HG02885 (cell line): ENCODE measurements around the gene EPPIN.
"Not testable (repeated sequence)": the region's sequence is repeated elsewhere in the genome, so short reads cannot be mapped to it uniquely, and the experiment has no call there.

Experiments
- ATAC-seq: cut with Tn5 transposase; IDR thresholded peaks from one replicate; pipeline ENCODE4 v1.9.1; 2021; ENCODE audit warnings: mild to moderate bottlenecking; ENCODE audit not compliant: unreplicated experiment, poor library complexity

The EPPIN gene

GRCh38 chr20:45547206-45547770, at the start of gene EPPIN:
EPPIN (minus strand) TSS chr20:45547401; CDS start chr20:45547357, 44 bp downstream.
- no peak for ATAC-seq

- ATAC-seq = no peak
Observed at GRCh38 chr20:45595235-45595634, 48.0 kb upstream of the EPPIN start.

DNA sequence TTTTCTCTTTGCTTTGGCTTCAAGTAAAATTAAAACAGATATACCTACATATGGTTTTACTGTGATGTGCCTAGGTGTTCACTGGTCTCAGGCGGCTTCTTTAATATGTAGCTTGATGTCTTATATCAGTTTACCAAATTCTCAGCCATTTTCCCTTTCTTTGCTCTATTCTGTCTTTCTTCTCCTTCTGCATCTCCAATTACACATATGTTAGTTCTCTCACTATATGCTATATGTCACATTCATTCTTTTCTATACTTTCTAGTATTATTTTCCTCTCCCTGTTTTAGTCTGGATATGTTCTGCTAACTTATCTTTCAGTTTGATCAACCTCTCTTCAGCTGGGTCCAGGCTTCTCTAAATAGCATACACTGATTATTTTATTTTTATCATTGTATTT, 46.3 kb upstream of the EPPIN start:
- ATAC-seq = no peak

DNA sequence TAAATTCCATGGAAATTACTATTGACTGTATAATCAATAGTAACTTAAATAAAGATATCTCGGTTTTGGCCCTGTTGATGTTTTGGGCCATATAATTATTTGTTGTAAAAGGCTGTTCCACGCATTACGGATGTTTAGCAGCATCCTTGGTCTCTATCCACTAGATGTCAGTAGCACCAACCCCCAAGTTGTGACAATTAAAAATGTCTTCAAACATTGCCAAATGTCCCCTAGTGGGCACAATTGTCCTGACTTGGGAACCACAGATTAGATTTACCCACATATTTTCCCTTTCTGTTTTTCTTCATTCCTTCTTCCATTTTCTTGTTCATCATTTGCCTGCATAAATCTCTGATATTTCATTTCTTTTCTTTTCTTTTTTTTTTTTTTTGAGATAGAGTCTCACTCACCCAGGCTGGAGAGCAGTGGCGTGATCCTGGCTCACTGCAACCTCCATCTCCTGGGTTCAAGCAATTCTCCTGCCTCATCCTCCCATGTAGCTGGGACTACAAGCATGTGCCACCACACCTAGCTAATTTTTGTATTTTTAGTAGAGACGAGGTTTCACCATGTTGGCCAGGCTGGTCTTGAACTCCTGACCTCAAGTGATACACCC, 45.5 kb upstream of the EPPIN start:
- no peak for ATAC-seq

GRCh38 chr20:45589725-45590124, 42.5 kb upstream of the EPPIN start:
- ATAC-seq = no peak

DNA sequence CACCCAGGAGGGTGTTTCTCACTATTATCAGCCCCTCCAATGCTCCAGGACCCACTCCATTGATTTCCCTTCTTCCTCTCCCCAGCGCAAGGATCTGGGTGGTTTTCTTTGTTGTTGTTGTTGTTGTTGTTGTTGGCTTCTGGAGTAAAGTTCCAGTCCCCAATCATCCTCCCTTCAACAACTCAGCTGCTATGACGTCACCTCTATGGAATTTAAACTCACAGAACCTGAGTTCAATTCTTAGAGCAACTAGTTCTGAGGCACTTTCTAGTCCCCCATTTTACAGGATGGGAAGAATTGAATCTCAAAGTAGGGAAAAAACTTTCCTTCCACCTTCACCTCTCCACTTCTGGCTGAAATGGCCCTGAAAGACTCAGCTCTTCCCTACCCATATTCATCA, 41.6 kb upstream of the EPPIN start:
- ATAC-seq = no peak

GRCh38 chr20:45585986-45586385, 38.8 kb upstream of the EPPIN start:
- not testable (repeated sequence) for ATAC-seq

DNA sequence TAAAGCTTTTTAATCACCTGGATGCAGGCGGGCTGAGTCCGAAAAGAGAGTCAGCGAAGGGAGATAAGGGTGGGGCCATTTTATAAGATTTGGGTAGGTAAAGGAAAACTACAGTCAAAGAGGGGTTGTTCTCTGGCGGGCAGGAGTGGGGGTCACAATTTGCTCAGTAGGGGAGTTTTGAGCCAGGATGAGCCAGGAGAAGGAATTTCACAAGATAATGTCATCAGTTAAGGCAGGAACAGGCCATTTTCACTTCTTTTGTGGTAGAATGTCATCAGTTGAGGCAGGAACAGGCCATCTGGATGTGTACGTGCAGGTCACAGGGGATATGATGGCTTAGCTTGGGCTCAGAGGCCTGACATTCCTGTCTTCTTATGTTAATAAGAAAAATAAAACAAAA, 37.1 kb upstream of the EPPIN start:
- not testable (repeated sequence) for ATAC-seq

DNA sequence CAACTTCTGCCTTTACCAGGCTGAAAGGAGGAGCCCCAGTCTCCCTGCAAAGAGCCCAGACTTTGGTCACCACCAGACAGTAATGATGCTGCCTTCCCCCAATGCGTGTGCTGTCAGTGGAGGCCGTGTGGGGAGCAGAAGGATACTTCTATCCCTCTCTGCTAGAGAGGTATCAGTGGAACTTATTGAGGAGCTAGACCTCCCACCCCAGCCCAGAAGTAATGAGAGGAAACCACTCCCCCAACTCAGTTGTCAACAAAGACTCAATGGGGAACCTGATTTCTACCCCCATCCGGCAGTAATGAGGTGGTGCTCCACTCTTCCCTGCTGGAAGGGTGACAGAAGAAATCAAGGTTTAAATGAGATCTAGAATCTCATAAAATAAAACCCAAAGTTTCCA, 36.3 kb upstream of the EPPIN start:
- no peak for ATAC-seq

DNA sequence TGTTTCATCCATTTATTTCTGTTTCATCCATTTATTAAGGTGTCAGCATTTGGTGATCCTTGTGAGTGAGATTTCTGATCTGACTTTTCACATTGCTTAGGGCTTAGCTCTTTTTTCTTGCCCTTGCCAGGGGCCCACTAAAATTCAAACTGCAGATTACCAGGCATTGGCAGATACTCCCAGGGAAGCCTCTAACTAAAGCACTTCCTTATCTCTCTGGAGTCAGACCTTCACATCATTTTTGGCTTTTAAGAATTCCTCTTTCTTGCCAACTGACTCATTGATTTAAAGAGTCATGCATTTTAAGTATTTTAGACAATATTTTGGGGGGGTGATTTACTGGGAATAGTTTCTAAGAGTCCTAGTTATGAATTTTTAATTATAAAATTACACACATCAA, 34.5 kb upstream of the EPPIN start:
- ATAC-seq = no peak

DNA sequence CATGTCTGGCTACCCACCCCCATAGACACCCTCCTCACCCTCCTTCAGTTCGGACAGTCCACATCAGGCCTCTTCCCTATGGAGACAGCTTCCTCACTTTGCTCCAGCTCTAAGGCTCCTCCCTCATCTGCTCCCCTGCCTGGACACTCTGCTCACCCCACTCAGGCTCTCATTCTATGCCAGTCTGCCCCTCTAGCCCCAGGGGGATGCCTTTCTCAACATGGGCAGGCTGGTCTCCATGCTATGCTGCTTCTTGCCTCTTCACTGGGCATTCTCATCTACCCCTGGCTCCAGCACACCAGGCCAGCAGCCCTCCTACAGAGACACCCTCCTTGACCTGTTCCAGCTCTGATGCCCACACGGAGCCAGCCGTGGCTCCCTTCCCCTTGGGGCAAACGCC, 32.0 kb upstream of the EPPIN start, which contains the start of gene WFDC8:
Gene WFDC8 (minus strand): TSS at position 101 of the 400 bp plus-strand sequence. CDS start 37 bp downstream, at position 64.
- no peak for ATAC-seq

- ATAC-seq = no peak
Observed at GRCh38 chr20:45578231-45578630, 31.0 kb upstream of the EPPIN start.

DNA sequence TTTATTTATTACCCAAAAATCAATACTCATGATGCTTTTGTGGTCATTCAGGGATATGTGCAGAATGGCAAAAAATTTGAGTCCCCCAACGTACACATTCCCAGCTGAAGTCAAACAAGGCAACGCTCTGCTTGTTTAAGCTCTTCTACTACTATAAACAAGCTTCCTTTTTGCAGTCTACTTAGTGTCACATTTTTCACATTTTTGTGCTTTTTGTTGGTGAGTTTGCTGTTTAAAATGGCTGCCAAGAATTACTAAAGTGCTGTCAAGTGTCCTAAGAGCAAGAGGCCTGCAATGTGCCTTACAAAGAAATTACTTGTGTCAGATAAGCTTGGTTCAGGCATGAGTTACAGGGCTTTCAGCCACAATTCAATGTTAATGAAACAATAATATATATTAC, 29.8 kb upstream of the EPPIN start:
- ATAC-seq = no peak

DNA sequence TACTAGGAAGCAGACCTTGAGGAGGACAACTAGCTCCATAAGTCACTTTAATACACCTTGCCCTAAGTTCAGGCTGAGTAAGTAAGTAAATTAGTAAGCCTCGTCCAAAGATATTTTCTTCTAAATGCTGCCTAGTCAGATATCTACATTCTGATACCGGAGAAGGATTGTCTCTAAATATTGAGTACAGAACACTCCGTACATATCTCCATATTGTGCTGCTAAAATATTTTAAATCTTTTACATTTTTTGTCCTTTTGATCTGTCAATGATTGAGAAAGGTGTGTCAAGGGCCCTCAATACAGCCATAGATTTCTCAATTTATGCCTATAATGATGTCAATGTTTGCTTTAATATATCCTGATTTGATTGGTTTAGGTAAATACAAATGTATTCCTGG, 28.7 kb upstream of the EPPIN start:
- ATAC-seq = no peak

DNA sequence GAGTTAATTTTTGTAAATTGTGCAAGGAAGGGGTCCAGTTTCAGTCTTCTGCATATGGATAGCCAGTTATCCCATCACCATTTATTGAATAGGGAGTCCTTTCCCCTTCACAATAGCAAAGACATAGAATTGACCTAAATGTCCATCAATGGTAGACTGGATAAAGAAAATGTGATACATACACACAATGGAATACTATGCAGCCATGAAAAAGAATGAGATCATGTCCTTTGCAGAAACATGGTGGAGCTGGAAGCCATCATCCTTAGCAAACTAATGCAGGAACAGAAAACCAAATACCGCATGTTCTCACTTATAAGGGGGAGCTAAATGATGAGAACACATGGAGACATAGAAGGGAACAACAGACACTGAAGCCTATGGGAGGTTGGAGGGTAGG, 22.4 kb upstream of the EPPIN start:
- not testable (repeated sequence) for ATAC-seq

GRCh38 chr20:45564760-45565276, 17.6 kb upstream of the EPPIN start:
- ATAC-seq = no peak

DNA sequence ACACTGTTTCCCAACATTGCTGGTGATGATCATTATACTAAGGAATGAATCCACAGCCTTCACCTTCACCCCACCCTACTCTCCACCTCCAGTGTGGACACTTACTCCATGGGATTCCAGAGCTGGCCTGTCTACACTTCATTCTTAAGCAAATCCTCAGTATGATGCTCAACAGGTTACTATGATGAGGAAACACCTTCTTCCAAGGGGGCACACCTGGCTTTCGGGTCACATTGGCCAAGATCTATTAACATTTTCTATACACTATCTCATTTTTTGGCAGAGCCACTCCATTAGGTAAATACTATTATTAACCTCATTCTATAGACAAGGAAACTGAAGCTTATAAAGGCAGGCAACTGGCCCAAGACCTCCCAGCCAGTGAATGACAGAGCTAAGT, 8.0 kb upstream of the EPPIN start:
- ATAC-seq = no peak

GRCh38 chr20:45552456-45552855, 5.3 kb upstream of the EPPIN start:
- ATAC-seq = no peak

DNA sequence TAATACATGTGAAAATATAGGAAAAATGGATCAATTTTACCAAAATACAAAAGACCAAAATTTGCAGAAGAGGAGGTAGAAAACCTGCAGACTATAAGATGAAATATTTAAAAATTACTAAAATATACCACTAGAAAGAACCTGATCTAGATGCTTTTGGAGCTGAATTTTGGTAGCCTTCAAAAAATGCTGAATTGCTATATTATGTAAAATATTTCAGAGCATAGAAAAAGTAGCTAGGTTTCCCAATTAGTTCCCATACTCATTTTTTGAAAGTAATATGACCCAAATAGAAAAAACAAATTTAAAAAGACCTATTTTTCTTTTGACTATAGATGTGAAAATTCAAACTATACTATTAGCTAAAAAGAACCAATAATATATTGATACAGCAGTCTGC, 3.6 kb upstream of the EPPIN start:
- no peak for ATAC-seq

DNA sequence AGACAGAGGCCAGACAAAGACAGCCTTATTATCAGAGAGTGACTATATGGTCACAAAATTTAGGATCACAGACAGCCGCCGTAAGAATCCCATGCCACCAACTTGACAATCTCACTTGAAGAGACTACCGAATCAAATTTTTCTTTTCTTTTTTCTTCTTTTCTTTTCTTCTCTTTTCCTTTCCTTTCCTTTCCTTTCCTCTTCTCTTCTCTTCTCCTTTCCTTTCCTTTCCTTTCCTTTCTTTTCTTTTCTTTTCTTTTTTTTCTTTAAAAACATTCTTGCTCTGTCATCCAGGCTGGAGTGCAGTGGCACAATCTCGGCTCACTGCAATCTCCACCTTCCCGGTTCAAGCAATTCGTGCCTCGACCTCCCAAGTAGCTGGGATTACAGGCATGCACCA, 1.2 kb upstream of the EPPIN start:
- no peak for ATAC-seq

DNA sequence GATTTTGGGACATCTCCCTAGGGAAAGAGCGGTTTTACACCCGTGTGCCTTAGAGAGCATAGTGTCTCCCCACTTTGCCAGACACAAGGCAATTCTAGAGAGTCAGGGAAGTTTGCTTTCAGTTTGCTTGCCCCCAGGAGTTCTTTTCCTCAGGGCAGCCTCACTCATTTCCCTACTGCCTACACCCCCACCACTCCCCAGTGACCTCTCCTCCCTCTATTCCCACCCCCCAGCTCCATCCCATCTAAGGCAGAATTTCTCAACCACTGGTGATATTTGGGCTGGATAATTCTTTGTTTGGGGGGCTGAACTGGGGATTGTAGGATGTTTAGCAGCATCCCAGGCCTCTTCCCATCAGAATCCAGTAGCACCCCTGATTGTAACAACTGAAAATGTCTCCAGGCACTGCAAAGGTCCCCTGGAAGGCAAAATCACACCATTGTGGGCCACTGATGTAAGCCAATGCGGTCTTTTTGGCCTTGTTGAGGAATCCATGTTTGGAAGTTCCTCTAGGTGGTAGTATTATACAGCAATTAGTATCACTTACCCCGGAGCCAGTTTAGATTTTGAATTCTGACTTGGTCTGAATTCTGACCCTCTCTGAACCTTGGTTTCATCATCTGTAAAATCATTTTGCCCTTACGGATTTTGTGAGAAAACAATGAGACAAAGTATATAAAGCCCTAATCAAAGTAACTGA, 1.3 kb downstream of the EPPIN start:
- ATAC-seq = no peak

DNA sequence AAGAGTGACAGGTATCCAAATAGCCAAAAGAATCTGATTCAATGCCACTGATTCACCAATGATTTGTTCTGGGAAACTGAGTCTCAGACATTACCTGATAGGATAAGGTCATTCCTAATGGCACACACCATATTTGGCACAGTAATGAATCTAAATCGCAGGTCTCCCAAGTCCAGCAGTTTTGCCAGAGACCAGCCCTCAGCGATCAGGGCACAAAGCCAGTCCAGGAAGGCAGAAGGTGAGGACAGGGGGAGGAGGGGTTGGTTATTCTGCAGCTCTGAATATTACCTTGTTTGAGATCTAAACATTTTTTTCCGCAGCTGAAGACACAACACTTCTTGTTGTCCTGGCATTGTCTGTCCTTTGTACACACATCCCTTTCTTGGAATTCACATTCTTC, 1.9 kb downstream of the EPPIN start:
- no peak for ATAC-seq
